Islet precursor cell (in vitro differentiated cells): ENCODE measurements around the gene TEX19.
"Not testable (repeated sequence)": the region's sequence is repeated elsewhere in the genome, so short reads cannot be mapped to it uniquely, and the experiment has no call there.

Experiments
- DNase-seq: peaks from one replicate; pipeline ENCODE4 v3.0.0-alpha.2; 2018

Gene TEX19

GRCh38 chr17:82359451-82360074, 516 bp downstream of the TEX19 start:
- DNase-seq: not testable (repeated sequence)

DNA sequence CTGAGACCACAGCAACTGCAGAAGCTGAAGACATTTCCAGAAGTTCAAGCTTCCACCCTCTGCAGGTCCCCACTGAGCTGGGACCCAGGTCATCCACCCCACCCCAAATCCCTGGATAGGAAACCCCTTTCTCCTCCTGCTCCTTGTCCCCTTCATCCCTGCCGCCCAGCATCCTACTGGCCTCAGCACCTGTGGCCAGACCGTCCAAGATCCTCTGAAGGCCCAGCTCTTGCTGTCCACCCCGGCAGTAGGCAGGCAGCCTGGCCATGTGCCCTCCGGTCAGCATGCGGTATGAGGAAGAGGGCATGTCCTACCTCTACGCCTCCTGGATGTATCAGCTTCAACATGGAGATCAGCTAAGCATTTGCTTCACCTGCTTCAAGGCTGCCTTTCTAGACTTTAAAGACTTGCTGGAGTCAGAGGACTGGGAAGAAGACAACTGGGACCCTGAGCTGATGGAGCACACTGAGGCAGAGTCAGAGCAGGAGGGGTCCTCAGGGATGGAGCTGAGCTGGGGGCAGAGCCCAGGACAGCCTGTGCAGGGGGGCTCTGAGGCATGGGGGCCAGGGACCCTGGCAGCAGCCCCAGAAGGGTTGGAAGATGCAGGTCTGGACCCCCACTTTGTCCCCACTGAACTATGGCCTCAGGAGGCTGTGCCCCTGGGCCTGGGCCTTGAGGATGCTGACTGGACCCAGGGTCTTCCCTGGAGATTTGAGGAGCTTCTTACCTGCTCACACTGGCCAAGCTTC, 3.0 kb downstream of the TEX19 start:
- DNase-seq: no peak

DNA sequence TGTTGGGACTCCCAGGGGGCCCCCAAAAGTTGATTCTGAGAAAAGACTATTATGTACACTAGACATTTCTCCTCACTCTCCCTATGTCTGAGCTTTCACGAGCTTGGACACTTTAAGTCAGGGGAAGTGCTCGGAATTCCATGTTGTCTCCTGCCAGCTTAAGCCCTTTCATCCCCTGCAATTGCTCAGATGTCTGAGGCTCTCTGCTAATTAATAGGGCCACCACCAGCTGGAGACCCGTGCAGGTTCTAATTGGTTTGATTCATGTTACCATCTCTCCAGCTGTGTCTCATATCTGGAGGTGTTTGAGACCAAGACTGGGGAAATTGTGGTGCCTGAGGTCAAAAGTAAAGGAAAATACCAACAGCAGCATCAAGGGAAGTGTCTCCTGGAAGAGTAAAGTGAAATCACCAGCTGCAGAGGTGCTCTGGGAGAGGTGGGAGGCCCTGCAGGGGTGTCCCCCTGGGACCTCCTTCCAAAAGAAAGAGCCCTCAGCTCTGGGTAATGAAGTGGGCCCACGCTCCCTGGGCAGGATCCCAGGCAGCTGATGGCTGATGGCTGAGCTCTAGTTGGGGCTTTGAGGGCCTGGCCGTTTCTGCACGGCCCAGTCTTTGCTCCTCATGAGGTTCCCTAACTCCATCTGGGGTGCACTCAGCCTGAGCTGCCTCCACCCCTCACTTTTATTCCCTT, 6.7 kb downstream of the TEX19 start:
- no peak for DNase-seq

DNA sequence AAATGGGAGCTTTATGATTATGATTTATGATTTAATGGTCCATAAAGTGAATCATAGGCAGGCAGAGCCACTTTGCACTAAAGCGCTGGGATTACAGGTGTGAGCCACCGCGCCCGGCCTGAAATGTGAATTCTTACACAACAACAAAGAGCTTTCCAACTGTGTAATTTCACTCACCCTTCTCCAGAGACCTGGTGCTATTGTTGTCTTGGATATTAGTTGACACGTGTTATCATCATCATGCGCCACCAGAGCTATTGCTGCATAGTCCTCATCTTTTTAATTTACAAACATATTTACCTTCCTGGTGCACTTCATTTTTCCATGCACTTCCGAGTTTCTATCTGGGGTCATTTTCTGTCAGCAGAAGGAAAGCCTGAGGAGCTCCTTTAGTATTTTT, 7.7 kb downstream of the TEX19 start:
- no peak for DNase-seq

GRCh38 chr17:82367724-82368524, 8.9 kb downstream of the TEX19 start:
- DNase-seq: no peak

GRCh38 chr17:82369211-82369610, 10.2 kb downstream of the TEX19 start:
- no peak for DNase-seq

GRCh38 chr17:82370471-82371332, 11.7 kb downstream of the TEX19 start:
- no peak for DNase-seq

- no peak for DNase-seq
Measured at GRCh38 chr17:82371333-82372248, 12.5 kb downstream of the TEX19 start, which contains the start of gene UTS2R. Gene UTS2R, plus strand, starts transcription at chr17:82371765. Its CDS starts 2,560 bp downstream, at chr17:82374325.

DNA sequence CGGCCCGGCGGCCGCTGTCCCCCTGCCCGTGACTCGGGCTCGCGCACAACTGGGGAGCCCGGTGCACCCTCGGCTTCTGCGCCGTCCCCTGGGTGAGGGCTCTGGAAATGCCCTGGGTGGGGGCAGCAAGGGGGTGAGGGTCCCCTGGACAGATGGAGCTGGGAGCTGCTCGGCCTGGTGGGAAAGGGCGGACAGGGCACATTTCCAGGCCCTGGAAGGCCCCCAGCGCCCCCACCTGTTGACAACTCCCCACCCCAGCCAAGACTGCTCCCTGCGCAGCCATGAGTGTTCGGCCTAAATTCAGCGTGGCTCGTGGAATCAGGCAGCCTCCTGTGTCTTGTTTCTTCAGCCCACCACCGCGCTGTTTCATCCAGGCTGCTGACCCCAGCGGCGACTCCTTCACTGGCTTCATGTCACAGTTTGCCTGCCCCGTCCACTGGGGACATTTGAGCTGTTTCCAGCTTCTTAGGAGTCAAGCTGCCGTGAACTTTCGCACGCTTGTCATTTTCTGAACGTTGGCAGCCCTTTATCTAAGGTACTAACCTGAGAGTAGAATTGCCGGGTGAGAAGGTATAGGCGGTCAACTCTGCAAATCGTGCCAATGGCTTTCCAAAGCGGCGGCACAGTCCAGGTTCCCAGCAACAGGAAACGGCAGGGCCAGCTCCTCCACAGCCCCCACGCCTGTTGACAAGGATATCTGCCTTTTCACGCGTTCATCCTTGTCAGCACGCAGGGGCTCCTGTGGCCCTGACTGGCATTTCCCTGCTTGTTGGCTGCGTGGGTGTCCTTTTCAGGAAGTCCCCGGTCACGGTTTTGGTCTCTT, 13.4 kb downstream of the TEX19 start:
- no peak for DNase-seq

DNA sequence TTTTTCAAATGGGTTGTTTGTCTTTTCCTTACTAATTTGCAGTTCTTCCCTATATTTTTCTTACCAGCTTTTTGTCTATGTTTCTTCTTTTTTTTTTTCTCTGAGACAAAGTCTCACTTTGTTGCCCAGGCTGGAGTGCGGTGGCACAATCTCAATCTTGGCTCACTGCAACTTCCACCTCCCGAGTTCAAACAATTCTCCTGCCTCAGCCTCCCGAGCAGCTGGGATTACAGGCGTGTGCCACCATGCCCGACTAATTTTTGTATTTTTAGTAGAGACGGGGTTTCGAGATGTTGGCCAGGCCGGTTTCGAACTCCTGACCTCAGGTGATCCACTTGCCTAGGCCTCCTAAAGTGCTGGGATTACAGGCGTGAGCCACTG, 14.0 kb downstream of the TEX19 start:
- DNase-seq: not testable (repeated sequence)

GRCh38 chr17:82373731-82374625, 14.9 kb downstream of the TEX19 start:
- no peak for DNase-seq

DNA sequence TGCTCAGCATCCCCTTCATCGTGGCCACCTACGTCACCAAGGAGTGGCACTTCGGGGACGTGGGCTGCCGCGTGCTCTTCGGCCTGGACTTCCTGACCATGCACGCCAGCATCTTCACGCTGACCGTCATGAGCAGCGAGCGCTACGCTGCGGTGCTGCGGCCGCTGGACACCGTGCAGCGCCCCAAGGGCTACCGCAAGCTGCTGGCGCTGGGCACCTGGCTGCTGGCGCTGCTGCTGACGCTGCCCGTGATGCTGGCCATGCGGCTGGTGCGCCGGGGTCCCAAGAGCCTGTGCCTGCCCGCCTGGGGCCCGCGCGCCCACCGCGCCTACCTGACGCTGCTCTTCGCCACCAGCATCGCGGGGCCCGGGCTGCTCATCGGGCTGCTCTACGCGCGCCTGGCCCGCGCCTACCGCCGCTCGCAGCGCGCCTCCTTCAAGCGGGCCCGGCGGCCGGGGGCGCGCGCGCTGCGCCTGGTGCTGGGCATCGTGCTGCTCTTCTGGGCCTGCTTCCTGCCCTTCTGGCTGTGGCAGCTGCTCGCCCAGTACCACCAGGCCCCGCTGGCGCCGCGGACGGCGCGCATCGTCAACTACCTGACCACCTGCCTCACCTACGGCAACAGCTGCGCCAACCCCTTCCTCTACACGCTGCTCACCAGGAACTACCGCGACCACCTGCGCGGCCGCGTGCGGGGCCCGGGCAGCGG, 15.7 kb downstream of the TEX19 start:
- no peak for DNase-seq

- DNase-seq: no peak
Measured at GRCh38 chr17:82375359-82376041, 16.5 kb downstream of the TEX19 start.

DNA sequence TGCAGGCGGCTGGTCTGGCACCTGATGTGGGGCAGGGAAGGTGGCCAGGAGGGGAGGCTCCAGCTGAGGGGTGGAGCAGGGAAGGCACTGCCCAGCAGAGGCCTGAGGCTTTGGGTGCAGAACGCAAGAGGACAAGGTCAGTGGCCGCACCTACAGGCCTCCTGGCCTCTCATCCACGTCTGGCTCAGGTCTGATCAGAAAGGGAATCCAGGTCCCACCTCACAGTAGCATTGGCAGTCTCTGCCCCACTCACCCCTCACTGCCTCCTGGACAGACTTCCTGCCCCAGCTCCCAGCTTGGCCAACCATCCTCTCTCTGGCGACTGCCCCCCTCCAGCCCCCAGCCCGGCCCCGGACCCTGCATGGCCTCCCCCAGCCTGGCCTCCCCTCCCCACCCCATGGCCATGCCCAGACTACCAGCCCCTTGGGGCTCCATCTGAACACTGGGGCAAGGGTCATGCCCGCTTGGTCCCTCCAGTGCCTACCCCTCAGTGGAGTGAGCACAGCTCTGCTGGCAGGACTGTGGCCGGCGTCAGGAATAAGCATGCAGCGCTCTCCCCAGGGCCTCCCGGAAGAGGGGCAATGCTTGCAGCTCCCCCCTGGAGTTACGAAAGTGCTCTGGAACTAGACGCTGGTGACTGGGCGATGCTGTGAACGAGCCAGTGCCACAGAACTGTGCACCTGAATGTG, 17.1 kb downstream of the TEX19 start:
- no peak for DNase-seq

GRCh38 chr17:82377294-82377693, 18.2 kb downstream of the TEX19 start:
- DNase-seq: not testable (repeated sequence)

- no peak for DNase-seq
Measured at GRCh38 chr17:82377924-82378740, 19.1 kb downstream of the TEX19 start.
